Endodermal cell (in vitro differentiated cells): ENCODE results near the gene CCRL2. TPM values are rescaled to one million over a fixed set of nuclear protein-coding genes. Genes with fewer than 3 reads are reported as not detected.

Experiments
- DNase-seq: peaks from one replicate; pipeline ENCODE4 v3.0.0-alpha.2; 2017
- H3K27ac ChIP-seq: 2 replicates; pipeline ENCODE4 v1.5.1; 2013; ENCODE audit warnings: mild to moderate bottlenecking, low read depth, low read length, moderate library complexity
- H3K27me3 ChIP-seq: 2 replicates; pipeline ENCODE4 v1.6.1; 2013; ENCODE audit warnings: mild to moderate bottlenecking, low read length, moderate library complexity; ENCODE audit not compliant: insufficient read depth, control insufficient read depth, poor library complexity, severe bottlenecking
- H3K36me3 ChIP-seq: 2 replicates; pipeline ENCODE4 v1.7.0; 2013; ENCODE audit warnings: mild to moderate bottlenecking, low read length, moderate library complexity; ENCODE audit not compliant: control insufficient read depth, insufficient read depth
- H3K4me1 ChIP-seq: one replicate; pipeline ENCODE4 v1.7.0; 2013; ENCODE audit warnings: low read length; ENCODE audit not compliant: control insufficient read depth, insufficient read depth
- H3K4me3 ChIP-seq: 2 replicates; pipeline ENCODE4 v1.5.1; 2013; ENCODE audit warnings: mild to moderate bottlenecking, low read length, moderate library complexity
- H3K9ac ChIP-seq: 2 replicates; pipeline ENCODE4 v1.6.1; 2013; ENCODE audit warnings: mild to moderate bottlenecking, low read length, moderate library complexity; ENCODE audit not compliant: poor library complexity, severe bottlenecking; ENCODE audit errors: extremely low read depth
- H3K9me3 ChIP-seq: 2 replicates; pipeline ENCODE4 v1.6.1; 2013; ENCODE audit warnings: mild to moderate bottlenecking, low read length, moderate library complexity; ENCODE audit not compliant: control insufficient read depth
- H3K27ac Mint-ChIP-seq: 2 replicates; pipeline ENCODE4 v1.8.0; 2020; ENCODE audit warnings: mixed read lengths
- H3K27me3 Mint-ChIP-seq: 2 replicates; pipeline ENCODE4 v1.8.0; 2021; ENCODE audit warnings: mild to moderate bottlenecking, mixed read lengths; ENCODE audit not compliant: insufficient read depth
- H3K36me3 Mint-ChIP-seq: 2 replicates; pipeline ENCODE4 v1.8.0; 2020; ENCODE audit warnings: low read depth, mixed read lengths
- H3K4me1 Mint-ChIP-seq: 2 replicates; pipeline ENCODE4 v1.8.0; 2020; ENCODE audit warnings: mixed read lengths
- H3K4me3 Mint-ChIP-seq: 2 replicates; pipeline ENCODE4 v1.8.0; 2020; ENCODE audit warnings: mild to moderate bottlenecking, moderate library complexity, mixed read lengths
- H3K9me3 Mint-ChIP-seq: 2 replicates; pipeline ENCODE4 v1.8.0; 2020; ENCODE audit warnings: mild to moderate bottlenecking, mixed read lengths
- CTCF ChIP-seq: fragments of 200-600 bp; sonication (generic); conservative IDR thresholded peaks from 2 replicates; pipeline ENCODE4 v1.5.0; 2021; ENCODE audit warnings: antibody characterized with exemption, mild to moderate bottlenecking
- WGBS, 2 experiments: methylation state at CpG; one replicate each; pipeline versions ENCODE4 v1.1.5 to v1.1.7; 2013; ENCODE audit warnings: missing lambda C conversion rate in 2 of 2, mixed read lengths in 1 of 2; ENCODE audit not compliant: insufficient coverage in 1 of 2, insufficient read length in 1 of 2; 5-methylcytosine and 5-hydroxymethylcytosine counted together
- total RNA-seq, 2 donors: library from RNA; stranded (reverse); fragmentation: NEBNext Ultra II Directional in 1 of 2; extraction: Animal tissue kit (Norgen Biotek cat#: 25700) in 1 of 2; gene quantifications; 2 replicates in 1 of 2; 3 replicates in 1 of 2; pipeline ENCODE4 v1.2.1, GENCODE V29; 2021

Gene CCRL2
- total RNA-seq, 2 donors from 2014 or later, result not detected

DNA sequence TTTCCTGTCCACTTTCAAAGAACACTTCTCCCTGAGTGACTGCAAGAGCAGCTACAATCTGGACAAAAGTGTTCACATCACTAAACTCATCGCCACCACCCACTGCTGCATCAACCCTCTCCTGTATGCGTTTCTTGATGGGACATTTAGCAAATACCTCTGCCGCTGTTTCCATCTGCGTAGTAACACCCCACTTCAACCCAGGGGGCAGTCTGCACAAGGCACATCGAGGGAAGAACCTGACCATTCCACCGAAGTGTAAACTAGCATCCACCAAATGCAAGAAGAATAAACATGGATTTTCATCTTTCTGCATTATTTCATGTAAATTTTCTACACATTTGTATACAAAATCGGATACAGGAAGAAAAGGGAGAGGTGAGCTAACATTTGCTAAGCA lies 1.8 kb downstream of the CCRL2 start:
- H3K36me3 Mint-ChIP-seq, result no peaks in the 10 kb centered on the region
- WGBS, 2 experiments, result 87 to 90% methylated on average over 7 of the region's 7 CpGs
- Histone ChIP-seq H3K4me1 (no peaks in the 10 kb centered on the region), H3K9ac (no peak overlapping the region), H3K4me3 (no peak overlapping the region), H3K9me3 (no peaks in the 10 kb centered on the region), H3K27me3 (no peaks in the 10 kb centered on the region), H3K27ac (no peak overlapping the region), H3K36me3 (no peaks in the 10 kb centered on the region)
- H3K4me1 Mint-ChIP-seq, result peaks cover 2% of the 10 kb centered on the region
- peak; percentile 57 for TF ChIP-seq CTCF
- no peak overlapping the region for H3K4me3 Mint-ChIP-seq
- no peaks in the 10 kb centered on the region for H3K27me3 Mint-ChIP-seq
- no peaks in the 10 kb centered on the region for H3K9me3 Mint-ChIP-seq
- DNase-seq, result no peak
- no peak overlapping the region for H3K27ac Mint-ChIP-seq

DNA sequence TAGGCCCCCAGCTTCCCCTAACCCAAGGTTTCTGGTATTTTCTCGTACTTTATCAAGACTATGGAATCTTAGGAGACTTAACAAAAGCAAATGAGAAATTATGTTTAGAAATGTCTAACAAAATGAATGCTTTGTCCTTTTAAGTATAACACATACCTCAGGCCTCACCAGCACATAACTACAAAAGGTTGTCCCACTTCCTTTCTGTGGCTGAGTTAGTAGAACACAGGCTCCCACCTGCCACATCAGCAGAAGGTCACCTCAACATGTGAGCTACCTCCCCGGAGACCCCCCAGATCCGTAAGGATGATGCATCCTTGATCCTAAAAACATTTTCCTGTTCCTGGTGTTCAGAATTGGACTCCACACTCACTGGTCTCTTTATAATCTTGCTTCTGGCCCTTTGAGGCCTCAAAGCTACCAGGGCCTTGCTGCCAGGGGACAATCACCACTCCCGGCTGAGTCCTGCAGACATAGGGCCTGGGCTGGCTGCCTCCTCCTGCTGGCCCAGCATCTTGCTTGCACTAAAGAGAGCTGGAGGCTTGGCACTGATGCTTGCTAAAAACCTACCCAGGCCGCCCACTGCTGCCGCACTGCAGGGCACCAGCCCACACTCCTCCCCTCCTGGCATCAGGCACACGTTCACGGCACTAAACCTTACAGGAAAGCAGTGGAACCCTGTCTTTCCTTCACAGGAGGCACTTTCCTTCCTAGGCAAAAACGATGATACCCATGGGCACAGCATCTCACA lies 2.9 kb downstream of the CCRL2 start:
- Mint-ChIP-seq H3K36me3 (no peaks in the 10 kb centered on the region), H3K4me1 (peaks cover 2% of the 10 kb centered on the region), H3K9me3 (no peaks in the 10 kb centered on the region), H3K27ac (no peak overlapping the region), H3K27me3 (no peaks in the 10 kb centered on the region), H3K4me3 (no peak overlapping the region)
- TF ChIP-seq CTCF, result no peak
- Histone ChIP-seq H3K4me3 (no peak overlapping the region), H3K36me3 (no peaks in the 10 kb centered on the region), H3K9ac (no peak overlapping the region), H3K4me1 (no peaks in the 10 kb centered on the region), H3K9me3 (no peaks in the 10 kb centered on the region), H3K27ac (no peak overlapping the region), H3K27me3 (no peaks in the 10 kb centered on the region)
- WGBS, 2 experiments, result 84 to 91% methylated on average over 7 to 9 of the region's 9 CpGs
- no peak for DNase-seq

GRCh38 chr3:46410669-46411068 lies 3.6 kb downstream of the CCRL2 start:
- Histone ChIP-seq H3K27ac (no peak overlapping the region), H3K36me3 (no peaks in the 10 kb centered on the region), H3K9me3 (no peaks in the 10 kb centered on the region), H3K4me3 (no peak overlapping the region), H3K4me1 (no peaks in the 10 kb centered on the region), H3K9ac (no peak overlapping the region), H3K27me3 (no peaks in the 10 kb centered on the region)
- Mint-ChIP-seq H3K36me3 (no peaks in the 10 kb centered on the region), H3K9me3 (no peaks in the 10 kb centered on the region), H3K4me3 (no peak overlapping the region), H3K27me3 (no peaks in the 10 kb centered on the region), H3K27ac (no peak overlapping the region), H3K4me1 (peaks cover 2% of the 10 kb centered on the region)
- DNase-seq, result no peak
- no peak for TF ChIP-seq CTCF
- WGBS, 2 experiments, result 90 to 100% methylated on average over 2 of the region's 2 CpGs
